Calu3 (cell line): ENCODE measurements around the gene IL11RA. TPM values are rescaled to one million over a fixed set of nuclear protein-coding genes. Genes with fewer than 3 reads are reported as not detected.

ENCODE experiments used
- BruUV-seq: library from RNA; stranded (reverse); fragments of 400-500 nt; replicated peaks from 2 replicates; lab custom pipeline; 2021; lab: Mats Ljungman, UMichigan
- CTCF ChIA-PET: fragments of 300-600 bp; sonication (Branson Sonifier 250); formaldehyde crosslinking; loops from one replicate; lab custom pipeline; 2022; ENCODE audit warnings: antibody characterized with exemption; lab: Charles Lee
- DNase-seq: peaks from one replicate; pipeline ENCODE4 v3.0.0; 2022
- H3K27ac Mint-ChIP-seq: one replicate; pipeline ENCODE4 v1.8.0; 2022; ENCODE audit warnings: mixed read lengths; ENCODE audit not compliant: unreplicated experiment
- H3K27me3 Mint-ChIP-seq: one replicate; pipeline ENCODE4 v1.8.0; 2022; ENCODE audit warnings: mixed read lengths; ENCODE audit not compliant: unreplicated experiment
- H3K36me3 Mint-ChIP-seq: one replicate; pipeline ENCODE4 v1.8.0; 2022; ENCODE audit warnings: mild to moderate bottlenecking, moderate library complexity, mixed read lengths; ENCODE audit not compliant: insufficient read depth, unreplicated experiment
- H3K4me1 Mint-ChIP-seq: one replicate; pipeline ENCODE4 v1.8.0; 2022; ENCODE audit warnings: mild to moderate bottlenecking, low read depth, mixed read lengths; ENCODE audit not compliant: unreplicated experiment
- H3K4me3 Mint-ChIP-seq: one replicate; pipeline ENCODE4 v1.8.0; 2022; ENCODE audit warnings: mild to moderate bottlenecking, low read depth, moderate library complexity, mixed read lengths; ENCODE audit not compliant: unreplicated experiment
- H3K9me3 Mint-ChIP-seq: one replicate; pipeline ENCODE4 v1.8.0; 2022; ENCODE audit warnings: low read depth, mixed read lengths; ENCODE audit not compliant: unreplicated experiment
- intact Hi-C: fragments of 100-400 bp; cut with micrococcal nuclease; formaldehyde crosslinking; loops from one replicate; pipeline ENCODE4 v1.10.0; 2022; ENCODE audit not compliant: unreplicated experiment
- total RNA-seq: library from RNA; stranded (reverse); gene quantifications from 2 replicates; pipeline ENCODE4 v1.2.3, GENCODE V29; 2022
- TF ChIP-seq, protein P1 (sequence below): fragments of 200-600 bp; IDR thresholded peaks from one replicate; pipeline ENCODE4 v1.8.0; 2022; ENCODE audit warnings: antibody characterized with exemption; ENCODE audit not compliant: unreplicated experiment

Gene IL11RA
- total RNA-seq, 1 experiment from 2014 or later, result 6.8 TPM

DNA sequence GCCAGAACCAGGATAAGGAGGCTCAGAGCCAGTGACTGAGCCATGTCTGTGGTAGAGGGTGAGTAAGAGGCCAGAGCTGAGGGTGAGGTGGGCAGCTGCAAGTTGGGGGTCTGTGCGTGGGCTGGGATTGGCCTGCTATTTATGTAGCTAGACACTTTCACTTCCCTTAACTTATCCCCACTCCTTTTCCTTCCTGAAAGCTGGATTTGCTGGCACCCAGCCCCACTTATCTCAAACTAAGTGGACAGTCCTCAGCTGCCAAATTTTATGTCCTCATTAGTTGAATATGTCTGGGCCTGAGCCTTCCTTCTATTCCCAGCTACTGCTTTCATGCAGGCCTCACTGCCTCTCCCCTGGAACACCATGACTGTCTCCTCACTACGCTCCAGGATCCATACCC lies 58.0 kb downstream of the IL11RA start, which contains the start of gene CCL21:
Gene CCL21 (minus strand): TSS at position 114 of the 400 bp plus-strand sequence. CDS start 70 bp downstream, at position 44.
- BruUV-seq, result no TSS peak
- no peaks in the 10 kb centered on the region for H3K36me3 Mint-ChIP-seq
- CTCF ChIA-PET, result interaction anchor here (0.6 kb wide), 1 partner anchor 13 kb away, joined by 3 read pairs; no protein-coding TSS in a partner anchor
- no peak within 1 kb of the TSS for H3K27ac Mint-ChIP-seq
- intact Hi-C loops, result no loop called here
- no peaks in the 10 kb centered on the region for H3K9me3 Mint-ChIP-seq
- no peaks in the 10 kb centered on the region for H3K4me1 Mint-ChIP-seq
- TF ChIP-seq, protein P1, sequence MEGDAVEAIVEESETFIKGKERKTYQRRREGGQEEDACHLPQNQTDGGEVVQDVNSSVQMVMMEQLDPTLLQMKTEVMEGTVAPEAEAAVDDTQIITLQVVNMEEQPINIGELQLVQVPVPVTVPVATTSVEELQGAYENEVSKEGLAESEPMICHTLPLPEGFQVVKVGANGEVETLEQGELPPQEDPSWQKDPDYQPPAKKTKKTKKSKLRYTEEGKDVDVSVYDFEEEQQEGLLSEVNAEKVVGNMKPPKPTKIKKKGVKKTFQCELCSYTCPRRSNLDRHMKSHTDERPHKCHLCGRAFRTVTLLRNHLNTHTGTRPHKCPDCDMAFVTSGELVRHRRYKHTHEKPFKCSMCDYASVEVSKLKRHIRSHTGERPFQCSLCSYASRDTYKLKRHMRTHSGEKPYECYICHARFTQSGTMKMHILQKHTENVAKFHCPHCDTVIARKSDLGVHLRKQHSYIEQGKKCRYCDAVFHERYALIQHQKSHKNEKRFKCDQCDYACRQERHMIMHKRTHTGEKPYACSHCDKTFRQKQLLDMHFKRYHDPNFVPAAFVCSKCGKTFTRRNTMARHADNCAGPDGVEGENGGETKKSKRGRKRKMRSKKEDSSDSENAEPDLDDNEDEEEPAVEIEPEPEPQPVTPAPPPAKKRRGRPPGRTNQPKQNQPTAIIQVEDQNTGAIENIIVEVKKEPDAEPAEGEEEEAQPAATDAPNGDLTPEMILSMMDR, result no peak
- DNase-seq, result no peak
- peaks cover 57% of the 10 kb centered on the region for H3K27me3 Mint-ChIP-seq
- no peak within 1 kb of the TSS for H3K4me3 Mint-ChIP-seq

Other genes starting within 250 kb of the IL11RA start
- gene FAM219A, start 193.6 kb upstream of the IL11RA start, total RNA-seq, result 10.3 and 13.1 TPM in 2 replicates
- gene DNAI1, start 193.4 kb upstream of the IL11RA start, total RNA-seq, result not detected in 2 replicates
- not detected in 2 replicates for gene ENHO, start 129.2 kb upstream of the IL11RA start, total RNA-seq
- 0.44 TPM in 1 of 2 replicates, not detected in the other for gene CNTFR, start 62.5 kb upstream of the IL11RA start, total RNA-seq
- 17.6 and 19.9 TPM in 2 replicates for gene RPP25L, start 40.1 kb upstream of the IL11RA start, total RNA-seq
- 50.8 and 51.8 TPM in 2 replicates for gene DCTN3, start 31.7 kb upstream of the IL11RA start, total RNA-seq
- not detected in 2 replicates for gene ARID3C, start 23.1 kb upstream of the IL11RA start, total RNA-seq
- gene SIGMAR1, start 14.4 kb upstream of the IL11RA start, total RNA-seq, result 65.6 and 80.1 TPM in 2 replicates
- 25.7 and 26.6 TPM in 2 replicates for gene GALT, start 5.5 kb upstream of the IL11RA start, total RNA-seq
- gene CCL27, start 10.5 kb downstream of the IL11RA start, total RNA-seq, result not detected in 2 replicates
- not detected in 2 replicates for gene CCL19, start 39.1 kb downstream of the IL11RA start, total RNA-seq
- gene CCL21, start 58.0 kb downstream of the IL11RA start, total RNA-seq, result not detected in 2 replicates